Medulla oblongata (tissue), 1 donor: Measurements from ENCODE around the gene SGCE.

Experiments
- DNase-seq: peaks from one replicate; pipeline ENCODE4 v3.0.0-alpha.2; 2015; ENCODE audit errors: extremely low spot score

SGCE gene

GRCh38 chr7:94623820-94624219 is 32.1 kb downstream of the SGCE start:
- DNase-seq: no peak

- no peak for DNase-seq
Measured at GRCh38 chr7:94621120-94621519, 34.8 kb downstream of the SGCE start.

- DNase-seq: peak; percentile 78
Measured at GRCh38 chr7:94620703-94621118, 35.2 kb downstream of the SGCE start.

- DNase-seq: no peak
Measured at GRCh38 chr7:94618126-94618525, 37.8 kb downstream of the SGCE start.

GRCh38 chr7:94616855-94617254 is 39.1 kb downstream of the SGCE start:
- no peak for DNase-seq

- no peak for DNase-seq
Measured at GRCh38 chr7:94615666-94616065, 40.3 kb downstream of the SGCE start.

GRCh38 chr7:94612661-94613060 is 43.3 kb downstream of the SGCE start:
- DNase-seq: no peak

- no peak for DNase-seq
Measured at GRCh38 chr7:94612253-94612652, 43.7 kb downstream of the SGCE start.

- no peak for DNase-seq
Measured at GRCh38 chr7:94609561-94609960, 46.4 kb downstream of the SGCE start.

- no peak for DNase-seq
Measured at GRCh38 chr7:94605031-94605430, 50.9 kb downstream of the SGCE start.

GRCh38 chr7:94602181-94602580 is 53.8 kb downstream of the SGCE start:
- DNase-seq: no peak

GRCh38 chr7:94600267-94600666 is 55.7 kb downstream of the SGCE start:
- no peak for DNase-seq

- no peak for DNase-seq
Measured at GRCh38 chr7:94595717-94596116, 60.2 kb downstream of the SGCE start.

GRCh38 chr7:94594882-94595281 is 61.1 kb downstream of the SGCE start:
- DNase-seq: no peak

- no peak for DNase-seq
Measured at GRCh38 chr7:94591176-94591575, 64.8 kb downstream of the SGCE start.

GRCh38 chr7:94590526-94591162 is 65.3 kb downstream of the SGCE start:
- no peak for DNase-seq

GRCh38 chr7:94588075-94588474 is 67.9 kb downstream of the SGCE start:
- DNase-seq: no peak

- DNase-seq: no peak
Measured at GRCh38 chr7:94584113-94584512, 71.8 kb downstream of the SGCE start.

GRCh38 chr7:94580601-94581000 is 75.3 kb downstream of the SGCE start:
- no peak for DNase-seq

- no peak for DNase-seq
Measured at GRCh38 chr7:94579470-94579869, 76.5 kb downstream of the SGCE start.

- no peak for DNase-seq
Measured at GRCh38 chr7:94578614-94579013, 77.3 kb downstream of the SGCE start.

- DNase-seq: no peak
Measured at GRCh38 chr7:94577357-94577756, 78.6 kb downstream of the SGCE start.

GRCh38 chr7:94576316-94576715 is 79.6 kb downstream of the SGCE start:
- DNase-seq: no peak

GRCh38 chr7:94575646-94576045 is 80.3 kb downstream of the SGCE start:
- no peak for DNase-seq
